Frontal cortex (tissue), 4 donors: ENCODE results near the gene IFNA21. TPM values are rescaled to one million over a fixed set of nuclear protein-coding genes. Genes with fewer than 3 reads are reported as not detected.
"Not testable (repeated sequence)": the region's sequence is repeated elsewhere in the genome, so short reads cannot be mapped to it uniquely, and the experiment has no call there.

Source experiments
- DNase-seq, 2 donors: peaks; one replicate each; pipeline ENCODE4 v3.0.0; 2012; ENCODE audit warnings: low spot score in 2 of 2
- FAIRE-seq: peaks from 2 replicates; lab custom pipeline; 2012; peaks lifted over from hg19 to GRCh38; lab: Jason Lieb, UNC
- total RNA-seq: library from RNA; depleted of rRNA; stranded (reverse); fragments of >200 nt; gene quantifications from one replicate; pipeline ENCODE4 v1.2.3, GENCODE V29; 2014
- donor health status: control.
- donor health status: control.
- donor health status: control.

IFNA21 gene
- not detected for total RNA-seq

DNA sequence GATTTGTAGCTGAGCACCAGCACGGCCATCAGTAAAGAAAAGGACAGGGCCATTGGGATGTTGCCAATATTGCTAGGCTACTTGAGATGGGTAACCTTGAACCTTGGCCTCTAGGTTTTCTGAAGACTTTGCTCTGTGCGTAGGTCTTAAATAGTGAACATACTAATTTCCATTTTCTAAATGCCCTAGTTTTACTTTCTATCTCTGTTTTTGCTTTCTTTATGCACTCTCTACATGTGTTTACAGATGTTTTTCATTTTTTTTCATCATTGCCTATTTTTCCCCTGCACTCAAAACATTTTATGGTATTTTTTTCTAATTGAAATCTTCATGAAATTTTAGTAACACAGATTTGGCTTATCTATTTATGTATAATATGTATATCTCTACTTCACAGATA lies at the start of gene IFNA21:
IFNA21 (minus strand) TSS at position 101 of the 400 bp plus-strand sequence; CDS start at position 53, 48 bp downstream.
- not testable (repeated sequence) for FAIRE-seq, DNase-seq

DNA sequence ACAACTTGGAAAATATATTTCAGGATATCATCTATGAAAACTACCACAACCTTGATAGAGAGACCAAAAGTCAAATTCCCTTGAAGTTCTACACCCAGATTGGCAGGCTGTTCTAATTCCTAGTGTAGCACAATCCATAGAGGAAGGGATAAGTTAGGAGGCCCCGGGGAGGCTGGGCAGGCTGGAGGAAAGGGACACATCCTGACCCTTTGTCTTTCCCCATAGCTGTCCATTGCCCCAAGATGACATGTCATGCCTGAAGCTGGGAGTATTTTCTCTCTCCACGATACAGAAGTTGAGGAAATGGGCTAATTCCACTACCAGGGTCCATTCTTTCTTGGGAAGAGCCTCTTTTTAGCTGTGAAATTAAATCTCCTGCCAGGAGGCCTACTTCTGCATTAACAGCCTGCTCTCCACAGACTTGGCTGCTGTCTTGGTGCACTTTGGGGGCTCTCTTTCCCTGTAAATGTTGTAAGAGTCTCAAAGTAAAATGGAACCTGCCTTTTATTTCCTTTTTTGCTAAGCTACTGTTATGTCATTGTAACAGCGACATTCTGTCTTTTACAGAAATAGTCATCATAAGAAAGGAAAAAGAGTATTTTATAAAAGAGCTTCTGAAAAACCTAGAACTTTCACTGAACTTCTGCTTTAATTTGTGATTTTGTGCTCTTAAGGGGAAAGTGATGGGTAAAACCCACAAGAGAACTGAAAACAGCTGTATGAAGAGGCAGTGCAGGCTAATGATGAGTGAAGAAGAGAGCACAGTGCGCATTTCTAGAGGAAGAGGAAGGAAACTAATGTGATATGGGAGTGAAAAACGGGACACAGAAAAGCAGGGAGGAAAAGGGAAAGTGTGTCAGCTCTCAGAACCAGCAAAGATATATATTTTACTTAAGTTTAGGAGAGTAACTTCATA lies 47.2 kb upstream of the IFNA21 start:
- not testable (repeated sequence) for FAIRE-seq, DNase-seq

DNA sequence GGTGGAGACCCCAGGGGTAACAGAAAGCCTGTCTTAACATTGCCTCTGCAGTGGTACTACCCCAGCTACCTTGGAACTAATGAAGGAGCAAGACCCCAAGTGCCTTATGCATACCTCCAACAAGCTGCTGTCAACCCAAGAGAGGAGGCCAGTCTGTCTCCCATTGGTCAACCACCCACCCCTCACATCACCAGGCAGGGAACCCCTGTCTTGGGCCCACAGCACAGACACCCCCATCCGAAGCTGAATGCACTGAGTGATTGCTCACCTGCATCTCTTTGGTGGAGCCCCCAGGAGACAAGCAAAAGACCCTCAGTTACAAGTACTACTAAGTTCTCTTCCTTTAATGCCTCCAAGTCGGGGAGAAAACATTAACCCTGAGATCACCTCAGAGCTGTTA lies 45.7 kb upstream of the IFNA21 start:
- not testable (repeated sequence) for FAIRE-seq

DNA sequence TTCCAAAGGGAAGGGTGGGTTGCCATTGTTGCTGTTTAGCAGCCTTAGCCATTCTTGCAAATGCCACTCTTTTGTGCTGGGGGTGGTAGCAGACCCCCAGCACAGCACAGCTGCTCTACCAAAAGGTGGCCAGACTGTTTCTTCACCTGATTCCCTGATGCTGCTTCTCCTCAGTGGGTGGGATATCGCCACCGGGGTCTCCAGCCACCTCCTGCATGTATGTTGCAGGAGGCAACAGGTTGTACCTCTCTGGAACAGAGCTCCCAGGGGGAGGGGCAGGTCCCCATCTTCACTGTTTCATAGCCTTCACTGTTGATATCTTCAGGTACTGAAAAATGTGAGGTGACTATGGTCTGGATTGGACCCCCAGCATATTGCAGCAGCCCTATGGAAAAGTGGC lies 44.3 kb upstream of the IFNA21 start:
- DNase-seq, FAIRE-seq: not testable (repeated sequence)

More for the DNA sequence above, 45.7 kb upstream of the IFNA21 start:
- not testable (repeated sequence) for DNase-seq

DNA sequence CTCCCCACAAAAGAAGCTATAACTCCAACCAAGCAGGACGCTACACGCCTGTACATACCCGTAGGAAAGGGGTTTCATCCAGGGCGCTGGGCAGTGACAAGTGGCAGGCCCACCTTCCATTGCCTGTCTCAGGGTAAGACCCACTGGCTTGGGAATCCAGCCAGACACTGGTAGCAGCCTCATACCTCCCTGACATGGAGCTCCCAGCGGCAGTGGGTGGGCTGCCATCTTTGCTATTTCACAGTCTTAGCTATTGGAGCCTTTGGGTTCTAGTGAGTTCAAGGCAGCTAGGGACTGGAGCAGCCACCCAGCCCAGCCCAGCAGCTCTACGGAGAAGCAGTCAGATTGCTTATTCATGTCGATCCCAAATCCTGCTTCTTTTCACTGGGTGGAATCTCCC lies 43.9 kb upstream of the IFNA21 start:
- no peak for DNase-seq
- FAIRE-seq, result no peak

DNA sequence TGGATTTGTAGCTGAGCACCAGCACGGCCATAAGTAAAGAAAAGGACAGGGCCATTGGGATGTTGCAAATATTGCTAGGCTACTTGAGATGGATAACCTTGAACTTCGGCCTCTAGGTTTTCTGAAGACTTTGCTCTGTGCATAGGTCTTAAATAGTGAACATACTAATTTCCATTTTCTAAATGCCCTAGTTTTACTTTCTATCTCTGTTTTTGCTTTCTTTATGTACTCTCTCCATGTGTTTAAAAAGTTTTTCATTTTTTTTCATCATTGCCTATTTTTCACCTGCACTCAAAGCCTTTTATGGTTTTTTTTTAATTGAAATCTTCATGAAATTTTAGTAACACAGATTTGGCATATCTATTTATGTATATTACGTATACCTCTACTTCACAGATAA lies 40.6 kb upstream of the IFNA21 start, which contains the start of gene IFNA10:
IFNA10 (minus strand) TSS at position 101 of the 400 bp plus-strand sequence; CDS start at position 55, 46 bp downstream.
- FAIRE-seq, result peak; percentile 90

DNA sequence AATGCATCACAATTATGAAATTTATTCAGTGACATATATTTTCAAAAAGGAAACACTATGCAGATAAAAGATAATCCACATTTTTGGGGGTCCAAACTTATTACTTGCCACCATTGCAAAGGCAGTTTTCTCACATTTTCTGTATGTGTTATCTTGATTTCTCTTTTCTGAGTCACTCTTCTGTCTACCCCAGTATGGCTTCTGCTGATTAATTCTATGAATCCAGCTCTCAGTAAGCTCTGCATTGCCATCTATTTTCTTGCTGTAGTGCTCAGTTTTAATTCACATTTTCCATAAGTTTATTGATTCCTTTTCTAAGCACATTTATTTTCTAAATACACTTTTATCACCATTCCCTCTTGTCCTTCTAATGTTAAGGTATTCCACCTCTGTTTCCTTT lies 38.7 kb upstream of the IFNA21 start:
- DNase-seq (no peak), FAIRE-seq (no peak)

More for the DNA sequence above, 40.6 kb upstream of the IFNA21 start, which contains the start of gene IFNA10:
- DNase-seq, result not testable (repeated sequence)

DNA sequence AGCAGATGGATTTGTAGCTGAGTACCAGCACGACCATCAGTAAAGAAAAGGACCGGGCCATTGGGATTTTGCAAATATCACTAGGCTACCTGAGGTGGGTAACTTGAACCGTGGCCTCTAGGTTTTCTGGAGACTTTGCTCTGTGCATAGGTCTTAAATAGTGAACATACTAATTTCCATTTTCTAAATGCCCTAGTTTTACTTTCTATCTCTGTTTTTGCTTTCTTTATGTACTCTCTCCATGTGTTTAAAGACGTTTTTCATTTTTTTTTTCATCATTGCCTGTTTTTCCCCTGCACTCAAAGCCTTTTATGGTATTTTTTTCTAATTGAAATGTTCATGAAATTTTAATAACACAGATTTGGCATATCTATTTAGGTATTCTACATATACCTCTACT lies 35.6 kb upstream of the IFNA21 start, which contains the start of gene IFNA7:
IFNA7 (minus strand) TSS at position 101 of the 400 bp plus-strand sequence; CDS start at position 61, 40 bp downstream.
- not testable (repeated sequence) for FAIRE-seq, DNase-seq

DNA sequence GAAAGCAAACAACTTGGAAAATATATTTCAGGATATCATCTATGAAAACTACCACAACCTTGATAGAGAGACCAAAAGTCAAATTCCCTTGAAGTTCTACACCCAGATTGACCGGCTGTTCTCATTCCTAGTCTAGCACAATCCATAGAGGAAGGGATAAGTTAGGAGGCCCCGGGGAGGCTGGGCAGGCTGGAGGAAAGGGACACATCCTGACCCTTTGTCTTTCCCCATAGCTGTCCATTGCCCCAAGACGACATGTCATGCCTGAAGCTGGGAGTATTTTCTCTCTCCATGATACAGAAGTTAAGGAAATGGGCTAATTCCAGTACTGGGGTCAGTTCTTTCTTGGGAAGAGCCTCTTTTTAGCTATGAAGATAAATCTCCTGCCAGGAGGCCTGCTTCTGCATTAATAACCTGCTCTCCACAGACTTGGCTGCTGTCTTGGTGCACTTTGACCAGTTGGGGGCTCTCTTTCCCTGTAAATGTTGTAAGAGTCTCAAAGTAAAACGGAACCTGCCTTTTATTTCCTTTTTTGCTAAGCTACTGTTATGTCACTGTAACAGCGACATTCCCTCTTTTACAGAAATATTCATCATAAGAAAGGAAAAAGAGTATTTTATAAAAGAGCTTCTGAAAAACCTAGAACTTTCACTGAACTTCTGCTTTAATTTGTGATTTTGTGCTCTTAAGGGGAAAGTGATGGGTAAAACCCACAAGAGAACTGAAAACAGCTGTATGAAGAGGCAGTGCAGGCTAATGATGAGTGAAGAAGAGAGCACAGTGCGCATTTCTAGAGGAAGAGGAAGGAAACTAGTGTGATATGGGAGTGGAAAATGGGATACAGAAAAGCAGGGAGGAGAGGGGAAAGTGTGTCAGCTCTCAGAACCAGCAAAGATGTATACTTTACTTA lies 28.7 kb upstream of the IFNA21 start:
- not testable (repeated sequence) for FAIRE-seq, DNase-seq

DNA sequence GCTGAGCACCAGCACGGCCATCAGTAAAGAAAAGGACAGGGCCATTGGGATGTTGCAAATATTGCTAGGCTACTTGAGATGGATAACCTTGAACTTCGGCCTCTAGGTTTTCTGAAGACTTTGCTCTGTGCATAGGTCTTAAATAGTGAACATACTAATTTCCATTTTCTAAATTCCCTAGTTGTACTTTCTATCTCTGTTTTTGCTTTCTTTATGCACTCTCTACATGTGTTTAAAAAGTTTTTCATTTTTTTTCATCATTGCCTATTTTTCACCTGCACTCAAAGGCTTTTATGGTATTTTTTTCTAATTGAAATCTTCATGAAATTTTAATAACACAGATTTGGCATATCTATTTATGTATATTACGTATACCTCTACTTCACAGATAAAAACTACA lies 21.0 kb upstream of the IFNA21 start, which contains the start of gene IFNA4:
IFNA4 (minus strand) TSS at position 101 of the 400 bp plus-strand sequence; CDS start at position 45, 56 bp downstream.
- not testable (repeated sequence) for FAIRE-seq, DNase-seq

DNA sequence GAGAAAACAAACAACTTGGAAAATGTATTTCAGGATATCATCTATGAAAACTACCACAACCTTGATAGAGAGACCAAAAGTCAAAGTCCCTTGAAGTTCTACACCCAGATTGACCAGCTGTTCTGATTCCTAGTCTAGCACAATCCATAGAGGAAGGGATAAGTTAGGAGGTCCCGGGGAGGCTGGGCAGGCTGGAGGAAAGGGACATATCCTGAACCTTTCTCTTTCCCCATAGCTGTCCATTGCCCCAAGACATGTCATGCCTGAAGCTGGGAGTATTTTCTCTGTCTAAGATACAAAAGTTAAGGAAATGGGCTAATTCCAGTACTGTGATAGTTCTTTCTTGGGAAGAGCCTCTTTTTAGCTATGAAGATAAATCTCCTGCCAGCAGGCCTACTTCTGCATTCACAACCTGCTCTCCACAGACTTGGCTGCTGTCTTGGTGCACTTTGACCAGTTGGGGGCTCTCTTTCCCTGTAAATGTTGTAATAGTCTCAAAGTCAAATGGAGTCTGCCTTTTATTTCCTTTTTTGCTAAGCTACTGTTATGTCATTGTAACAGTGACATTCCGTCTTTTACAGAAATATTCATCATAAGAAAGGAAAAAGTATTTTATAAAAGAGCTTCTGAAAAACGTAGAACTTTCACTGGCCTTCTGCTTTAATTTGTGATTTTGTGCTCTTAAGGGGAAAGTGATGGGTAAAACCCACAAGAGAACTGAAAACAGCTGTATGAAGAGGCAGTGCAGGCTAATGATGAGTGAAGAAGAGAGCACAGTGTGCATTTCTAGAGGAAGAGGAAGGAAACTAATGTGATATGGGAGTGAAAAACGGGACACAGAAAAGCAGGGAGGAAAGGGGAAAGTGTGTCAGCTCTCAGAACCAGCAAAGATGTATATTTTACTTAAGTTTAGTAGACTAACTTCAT lies 16.6 kb upstream of the IFNA21 start:
- DNase-seq, result not testable (repeated sequence)
- peak; percentile 70 for FAIRE-seq

DNA sequence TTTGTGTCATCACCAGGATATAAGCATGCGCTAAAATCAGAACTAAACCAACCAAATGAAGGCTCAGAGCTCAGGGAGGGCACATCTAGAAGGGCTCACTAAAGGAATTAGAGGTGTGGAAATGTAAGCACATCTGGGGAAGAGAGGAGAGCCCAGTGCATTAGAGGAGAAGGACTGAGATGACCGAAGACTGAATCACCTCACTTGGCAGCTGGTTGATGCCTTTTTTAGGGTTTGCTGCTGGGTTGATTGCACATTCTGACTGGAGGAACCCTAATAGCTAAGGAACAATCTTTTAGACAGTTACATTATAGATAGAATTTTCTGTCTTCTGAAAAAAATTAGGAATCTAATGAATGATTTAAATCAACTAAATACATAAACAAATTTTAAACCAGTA lies 8.2 kb upstream of the IFNA21 start:
- DNase-seq, result no peak
- no peak for FAIRE-seq

DNA sequence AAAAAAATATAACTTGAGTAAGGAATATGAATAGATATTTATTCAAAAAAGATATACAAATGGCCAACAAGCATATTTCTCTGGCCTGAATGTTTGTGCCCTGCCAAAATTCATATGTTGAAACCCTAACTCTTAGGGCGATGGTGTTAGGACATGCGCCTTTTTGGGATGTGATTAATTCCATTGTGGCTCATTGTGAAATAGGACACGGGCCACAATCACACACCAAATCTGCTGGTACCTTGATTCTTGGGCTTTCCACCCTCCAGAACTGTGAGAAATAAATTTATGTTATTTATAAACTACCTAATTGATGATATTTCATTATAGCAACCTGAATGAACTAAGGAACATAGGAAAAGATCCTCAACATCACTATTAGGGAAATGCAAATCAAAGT lies 5.7 kb upstream of the IFNA21 start:
- FAIRE-seq, result no peak

DNA sequence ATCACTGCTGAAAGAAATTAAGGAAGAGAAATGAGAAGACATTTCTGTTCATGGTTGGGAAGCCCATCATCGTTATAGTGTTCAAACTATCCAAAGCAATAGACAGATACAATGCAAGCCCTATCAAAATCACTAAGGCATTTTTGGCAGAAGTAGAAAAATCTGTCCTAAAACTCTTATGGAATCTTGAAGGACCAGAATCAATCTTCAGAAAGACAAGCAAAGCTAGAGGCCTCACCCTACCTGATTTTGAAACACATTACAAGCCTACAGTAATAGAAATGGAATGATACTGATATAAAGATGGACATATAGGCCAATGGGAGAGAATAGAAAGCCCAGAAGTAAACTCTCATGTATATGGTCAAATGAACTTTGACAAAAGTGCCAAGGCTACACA lies 4.9 kb upstream of the IFNA21 start:
- DNase-seq, result no peak
- FAIRE-seq, result no peak

More for the DNA sequence above, 5.7 kb upstream of the IFNA21 start:
- no peak for DNase-seq

DNA sequence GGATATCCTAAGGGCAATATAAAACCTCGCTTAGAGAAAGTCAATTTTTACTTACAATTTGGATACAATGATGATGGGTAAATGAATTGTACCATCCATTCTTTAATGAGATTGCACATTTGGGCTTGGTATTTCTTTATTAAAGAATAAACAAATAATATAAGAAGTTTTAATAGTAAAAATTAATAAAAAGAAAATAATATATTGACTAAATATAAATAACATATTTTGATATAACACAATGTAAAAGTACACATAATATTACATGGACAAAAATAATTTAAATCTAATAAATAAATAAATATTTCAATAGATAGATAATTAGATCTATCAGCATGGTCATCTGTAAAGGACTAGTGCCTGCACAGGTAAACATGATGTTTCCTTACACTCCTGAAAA lies 944 bp downstream of the IFNA21 start:
- peak; percentile 69 for FAIRE-seq
- DNase-seq, result no peak

DNA sequence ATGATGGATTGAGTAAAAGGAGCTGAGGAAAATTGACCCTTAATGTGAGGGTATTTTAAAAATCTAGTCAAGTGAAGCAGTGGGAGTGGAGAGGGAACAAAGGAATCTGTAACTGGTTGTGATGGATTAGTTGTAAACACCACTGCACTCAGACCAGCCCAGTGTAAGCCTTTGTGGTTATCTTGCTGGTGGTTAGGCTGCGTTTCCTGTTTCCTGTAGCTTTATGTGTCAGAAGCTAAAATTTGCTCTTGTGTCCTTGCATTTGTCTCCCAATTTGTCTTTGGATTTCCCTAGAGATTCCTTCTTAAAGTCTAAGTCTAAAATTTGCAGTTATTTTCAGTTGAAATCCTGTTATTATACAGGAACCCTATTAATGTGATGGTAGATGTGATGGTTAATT lies 6.3 kb downstream of the IFNA21 start:
- DNase-seq (no peak), FAIRE-seq (no peak)

DNA sequence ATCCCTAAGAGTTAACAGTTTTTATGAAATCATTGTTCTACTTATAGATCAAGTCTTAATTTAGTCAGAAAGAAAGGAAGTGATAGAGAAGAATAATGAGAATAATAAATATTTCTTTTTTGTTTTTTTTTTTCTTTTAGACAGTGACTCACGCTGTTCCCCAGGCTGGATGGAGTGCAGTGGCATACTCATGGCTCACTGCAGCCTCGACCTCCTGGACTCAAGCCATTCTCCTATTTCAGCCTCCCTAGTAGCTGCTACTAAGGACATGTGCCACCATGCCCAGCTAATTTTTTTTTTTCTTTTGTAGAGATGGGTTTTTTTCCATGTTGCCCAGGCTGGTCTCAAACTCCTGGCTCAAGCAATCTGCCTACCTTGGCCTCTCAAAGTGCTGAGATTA lies 11.0 kb downstream of the IFNA21 start:
- FAIRE-seq (no peak), DNase-seq (no peak)

DNA sequence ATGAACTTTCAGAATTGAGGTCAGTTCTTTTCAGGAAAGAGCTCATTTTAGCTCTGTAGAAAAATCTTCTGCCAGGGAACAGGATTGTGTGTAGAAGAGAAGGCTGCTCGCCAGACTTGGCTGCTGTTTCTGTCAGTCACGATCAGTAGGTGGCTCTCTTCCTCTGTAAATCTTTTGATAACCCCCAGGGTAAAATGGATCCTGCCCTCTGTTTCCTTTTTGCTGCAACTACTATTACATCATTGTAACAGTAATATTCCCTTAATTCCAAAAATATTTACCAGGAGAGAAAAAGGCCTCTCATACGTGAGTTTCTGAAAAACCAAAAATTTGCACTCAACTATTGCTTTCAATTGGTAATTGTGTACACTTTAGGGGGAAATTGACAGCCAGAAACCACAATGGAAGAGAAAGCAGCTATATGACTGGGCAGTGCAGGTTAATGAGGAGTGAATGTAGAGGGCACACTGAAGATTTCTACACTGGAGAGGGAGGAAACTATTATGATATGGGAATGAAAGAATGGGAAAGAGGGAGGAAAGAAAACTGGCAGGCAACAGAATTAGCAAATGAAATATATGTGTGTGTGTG lies 12.3 kb downstream of the IFNA21 start:
- FAIRE-seq, result no peak

More for the DNA sequence above, 12.3 kb downstream of the IFNA21 start:
- no peak for DNase-seq
